Neural cell (in vitro differentiated cells): ENCODE results near the gene MYRIP. TPM values are rescaled to one million over a fixed set of nuclear protein-coding genes. Genes with fewer than 3 reads are reported as not detected.

ENCODE experiments used
- H2AFZ ChIP-seq: fragments of 200-600, 300-800 bp; sonication (generic), shearing (Covaris generic); 2 replicates; pipeline ENCODE4 v1.6.0; 2014; ENCODE audit warnings: low read depth, mild to moderate bottlenecking, antibody characterized with exemption, low read length, moderate library complexity
- H3F3A ChIP-seq: fragments of 200-600 bp; shearing (Covaris generic); 2 replicates; pipeline ENCODE4 v1.6.1; 2016; ENCODE audit warnings: mild to moderate bottlenecking, moderate library complexity, mixed read lengths, antibody characterized with exemption, low read length; ENCODE audit not compliant: insufficient read depth, poor library complexity, severe bottlenecking
- H3K27ac ChIP-seq: fragments of 200-600, 300-800 bp; sonication (generic), shearing (Covaris generic); 2 replicates; pipeline ENCODE4 v1.5.1; 2014; ENCODE audit warnings: mild to moderate bottlenecking, low read length, moderate library complexity
- H3K27me3 ChIP-seq: fragments of 300-800, 200-600 bp; sonication (generic), shearing (Covaris generic); 2 replicates; pipeline ENCODE4 v1.6.0; 2014; ENCODE audit warnings: mild to moderate bottlenecking, low read depth, low read length, moderate library complexity; ENCODE audit not compliant: insufficient read depth
- H3K36me3 ChIP-seq: fragments of 300-800, 200-600 bp; sonication (generic), shearing (Covaris generic); 2 replicates; pipeline ENCODE4 v1.5.1; 2014; ENCODE audit warnings: mild to moderate bottlenecking, antibody characterized with exemption, low read length, moderate library complexity; ENCODE audit not compliant: insufficient read depth
- H3K4me2 ChIP-seq: fragments of 300-800, 200-600 bp; sonication (generic), shearing (Covaris generic); 2 replicates; pipeline ENCODE4 v1.6.0; 2014; ENCODE audit warnings: mild to moderate bottlenecking, low read length
- H3K4me3 ChIP-seq: fragments of 300-800, 200-600 bp; sonication (generic), shearing (Covaris generic); 2 replicates; pipeline ENCODE4 v1.5.1; 2014; ENCODE audit warnings: mild to moderate bottlenecking, low read length, moderate library complexity
- H3K79me2 ChIP-seq: fragments of 200-600 bp; shearing (Covaris generic); replicated peaks from 2 replicates; pipeline ENCODE4 v1.6.0; 2014; ENCODE audit warnings: mild to moderate bottlenecking, low read length, moderate library complexity; ENCODE audit not compliant: insufficient read depth
- H3K9ac ChIP-seq: fragments of 300-800, 200-600 bp; sonication (generic), shearing (Covaris generic); 2 replicates; pipeline ENCODE4 v1.6.1; 2016; ENCODE audit warnings: mild to moderate bottlenecking, low read length, mixed read lengths
- H3K9me2 ChIP-seq: fragments of 200-600 bp; shearing (Covaris generic); 2 replicates; pipeline ENCODE4 v1.6.1; 2016; ENCODE audit warnings: mild to moderate bottlenecking, low read length, mixed read lengths; ENCODE audit not compliant: insufficient read depth
- H3K9me3 ChIP-seq: fragments of 200-600, 300-800 bp; sonication (generic), shearing (Covaris generic); 2 replicates; pipeline ENCODE4 v1.6.1; 2016; ENCODE audit warnings: mild to moderate bottlenecking, mixed run types, low read length, moderate library complexity, mixed read lengths
- H4K20me1 ChIP-seq: fragments of 200-600 bp; shearing (Covaris generic); 2 replicates; pipeline ENCODE4 v1.6.1; 2016; ENCODE audit warnings: mild to moderate bottlenecking, mixed run types; ENCODE audit not compliant: insufficient read depth
- CTCF ChIP-seq: fragments of 450-650 bp; IDR thresholded peaks from 2 replicates; pipeline ENCODE4 v1.5.1; 2014; ENCODE audit warnings: antibody characterized with exemption, mild to moderate bottlenecking, moderate library complexity; ENCODE audit not compliant: poor library complexity, severe bottlenecking
- EP300 ChIP-seq: fragments of 450-650 bp; conservative IDR thresholded peaks from 2 replicates; pipeline ENCODE4 v1.6.1; 2014; ENCODE audit warnings: antibody characterized with exemption, mild to moderate bottlenecking, moderate library complexity; ENCODE audit not compliant: poor library complexity, severe bottlenecking
- EZH2 ChIP-seq: fragments of 200-600, 300-800 bp; shearing (Covaris generic), sonication (generic); IDR thresholded peaks from 2 replicates; pipeline ENCODE4 v1.6.1; 2014; ENCODE audit warnings: antibody characterized with exemption, low read length, borderline replicate concordance, mild to moderate bottlenecking; ENCODE audit not compliant: insufficient read depth, poor library complexity, severe bottlenecking
- MXI1 ChIP-seq: fragments of 450-650 bp; conservative IDR thresholded peaks from 2 replicates; pipeline ENCODE4 v1.6.1; 2014; ENCODE audit warnings: antibody characterized with exemption, mild to moderate bottlenecking; ENCODE audit not compliant: poor library complexity, severe bottlenecking
- POLR2AphosphoS5 ChIP-seq: IDR thresholded peaks from 2 replicates; pipeline ENCODE4 v1.6.1; 2012
- RAD21 ChIP-seq: fragments of 450-650 bp; conservative IDR thresholded peaks from 2 replicates; pipeline ENCODE4 v1.6.1; 2014; ENCODE audit warnings: antibody characterized with exemption, mild to moderate bottlenecking, moderate library complexity
- REST ChIP-seq: IDR thresholded peaks from 2 replicates; pipeline ENCODE4 v1.6.1; 2012; ENCODE audit warnings: borderline replicate concordance
- SMC3 ChIP-seq: fragments of 450-650 bp; conservative IDR thresholded peaks from 2 replicates; pipeline ENCODE4 v1.6.1; 2014; ENCODE audit warnings: antibody characterized with exemption, mild to moderate bottlenecking, moderate library complexity; ENCODE audit not compliant: poor library complexity
- TAF1 ChIP-seq: IDR thresholded peaks from 2 replicates; pipeline ENCODE4 v1.6.1; 2012; ENCODE audit warnings: low read depth
- polyA plus RNA-seq: library from polyadenylated mRNA; depleted of rRNA; stranded (reverse); fragments of >200 nt; gene quantifications from 2 replicates; pipeline ENCODE4 v1.2.3, GENCODE V29; 2014

Gene MYRIP
- polyA plus RNA-seq, 1 donor from 2014 or later = 0.76 TPM

GRCh38 chr3:40268802-40269524 is 459.6 kb downstream of the MYRIP start:
- TF ChIP-seq CTCF (no peak), EZH2 (no peak), MXI1 (no peak), RAD21 (no peak), SMC3 (no peak), REST (no peak), TAF1 (no peak), EP300 (no peak), POLR2AphosphoS5 (no peak)
- Histone ChIP-seq H3K27me3 (no peaks in the 10 kb centered on the region), H4K20me1 (no peaks in the 10 kb centered on the region), H3F3A (no peaks in the 10 kb centered on the region), H3K9ac (no peak overlapping the region), H3K79me2 (no peaks in the 10 kb centered on the region), H3K27ac (no peak overlapping the region), H3K9me2 (no peaks in the 10 kb centered on the region), H3K9me3 (no peaks in the 10 kb centered on the region), H3K4me3 (no peak overlapping the region), H2AFZ (no peak overlapping the region), H3K36me3 (no peaks in the 10 kb centered on the region), H3K4me2 (no peak overlapping the region)

- H2AFZ ChIP-seq = no peak overlapping the region
- no peak overlapping the region for H3K27ac ChIP-seq
- no peak overlapping the region for H3K4me3 ChIP-seq
- H3K9me2 ChIP-seq = no peaks in the 10 kb centered on the region
- H3K9me3 ChIP-seq = no peaks in the 10 kb centered on the region
- no peaks in the 10 kb centered on the region for H3F3A ChIP-seq
- TF ChIP-seq REST (no peak), POLR2AphosphoS5 (no peak), MXI1 (no peak), SMC3 (no peak), CTCF (no peak), EZH2 (no peak)
- no peaks in the 10 kb centered on the region for H3K36me3 ChIP-seq
- no peaks in the 10 kb centered on the region for H3K79me2 ChIP-seq
- H4K20me1 ChIP-seq = no peaks in the 10 kb centered on the region
- no peak overlapping the region for H3K4me2 ChIP-seq
- no peaks in the 10 kb centered on the region for H3K27me3 ChIP-seq
- no peak overlapping the region for H3K9ac ChIP-seq
Observed at GRCh38 chr3:40278791-40279190, 469.4 kb downstream of the MYRIP start.
